HepG2 (cell line): ENCODE measurements around the gene CST1. TPM values are rescaled to one million over a fixed set of nuclear protein-coding genes. Genes with fewer than 3 reads are reported as not detected.

Experiments used
- ATAC-seq: fragments of 200-7000 bp; cut with Tn5 transposase; 3 replicates; pipeline ENCODE4 v1.9.1; 2020; ENCODE audit warnings: mild to moderate bottlenecking, moderate library complexity
- BruUV-seq: library from RNA; stranded (reverse); fragments of 400-500 nt; replicated peaks from 2 replicates; lab custom pipeline; 2021; lab: Mats Ljungman, UMichigan
- CTCF ChIA-PET: fragments of 300-600 bp; formaldehyde crosslinking; extraction: SDS; loops from one replicate; lab custom pipeline; 2021; ENCODE audit warnings: low total read pairs, inconsistent platforms, low intra/inter-chr PET ratio; lab: Yijun Ruan, JAX
- POLR2A ChIA-PET: fragments of 350-600 bp; sonication (Branson Sonifier 250); formaldehyde crosslinking; loops from one replicate; lab custom pipeline; 2020; ENCODE audit warnings: antibody characterized with exemption, inconsistent platforms; lab: Yijun Ruan, JAX
- DNase-seq: peaks from one replicate; pipeline ENCODE4 v3.0.0-alpha.2; 2015; ENCODE audit warnings: low spot score
- FAIRE-seq: peaks from 3 replicates; lab custom pipeline; 2011; peaks lifted over from hg19 to GRCh38; lab: Jason Lieb, UNC
- H2AFZ ChIP-seq: one replicate; pipeline ENCODE4 v1.6.1; 2011; ENCODE audit warnings: low read length, inconsistent platforms
- H3K27ac ChIP-seq: fragments of 300-600 bp; 3 replicates; pipeline ENCODE4 v1.8.0; 2011; ENCODE audit warnings: mixed run types, mild to moderate bottlenecking, mixed read lengths, low read length, inconsistent platforms; ENCODE audit not compliant: insufficient read depth; ENCODE audit errors: extremely low read length
- H3K27me3 ChIP-seq, 2 experiments: fragments of 200-600 bp in 1 of 2; 2 replicates in 1 of 2; 3 replicates in 1 of 2; pipeline versions ENCODE4 v1.6.0 to v1.8.0; 2011; ENCODE audit warnings: low read length in 2 of 2, mild to moderate bottlenecking in 2 of 2, moderate library complexity in 2 of 2, inconsistent platforms in 1 of 2; ENCODE audit not compliant: insufficient read depth in 2 of 2, control insufficient read depth in 1 of 2
- H3K36me3 ChIP-seq, 2 experiments: fragments of 200-600 bp in 1 of 2; replicated peaks in 1 of 2; 2 replicates in 1 of 2; 3 replicates in 1 of 2; pipeline versions ENCODE4 v1.5.1 to v1.8.0; 2011; ENCODE audit warnings: low read length in 2 of 2, inconsistent platforms in 1 of 2; ENCODE audit not compliant: insufficient read depth in 2 of 2, control insufficient read depth in 1 of 2
- H3K4me1 ChIP-seq: 2 replicates; pipeline ENCODE4 v1.5.1; 2012; ENCODE audit warnings: low read length, inconsistent platforms; ENCODE audit not compliant: insufficient read depth
- H3K4me2 ChIP-seq: 2 replicates; pipeline ENCODE4 v1.6.0; 2011; ENCODE audit warnings: low read depth, low read length, inconsistent platforms
- H3K4me3 ChIP-seq, 3 experiments: fragments of 200-600 bp in 1 of 3; sonication (generic), shearing (Covaris generic) in 1 of 3; replicated peaks in 1 of 3; 2 replicates each; pipeline ENCODE4 v1.5.1; 2011 to 2016; ENCODE audit warnings: low read length in 3 of 3, inconsistent platforms in 2 of 3, low read depth in 2 of 3, mild to moderate bottlenecking in 2 of 3, control low read depth in 1 of 3, mixed read lengths in 1 of 3; ENCODE audit not compliant: insufficient read depth in 1 of 3
- H3K79me2 ChIP-seq: one replicate; pipeline ENCODE4 v1.6.1; 2011; ENCODE audit warnings: low read length, inconsistent platforms; ENCODE audit not compliant: insufficient read depth
- H3K9ac ChIP-seq: 2 replicates; pipeline ENCODE4 v1.6.0; 2011; ENCODE audit warnings: mild to moderate bottlenecking, low read depth, low read length, inconsistent platforms; ENCODE audit not compliant: insufficient read depth
- H3K9me3 ChIP-seq: 2 replicates; pipeline ENCODE4 v1.5.1; 2012; ENCODE audit warnings: mild to moderate bottlenecking, low read length
- H4K20me1 ChIP-seq: 2 replicates; pipeline ENCODE4 v1.6.0; 2011; ENCODE audit warnings: inconsistent platforms, mild to moderate bottlenecking, low read length, moderate library complexity; ENCODE audit not compliant: insufficient read depth
- CEBPB ChIP-seq: IDR thresholded peaks from 2 replicates; pipeline ENCODE4 v1.6.1; 2011; ENCODE audit warnings: low read depth, low read length, improper control_type of control experiment, borderline replicate concordance
- HCFC1 ChIP-seq: fragments of 150-350 bp; IDR thresholded peaks from 2 replicates; pipeline ENCODE4 v1.6.1; 2014; ENCODE audit warnings: low read depth, low read length
- MYNN ChIP-seq: sonication (generic); formaldehyde crosslinking; IDR thresholded peaks from 2 replicates; pipeline ENCODE4 v1.4.0; 2020; ENCODE audit warnings: mild to moderate bottlenecking, low read depth, missing genetic modification reagents
- RBM39 ChIP-seq: fragments of 200-400 bp; formaldehyde crosslinking; IDR thresholded peaks from one replicate; pipeline ENCODE4 v1.6.1; 2018; ENCODE audit warnings: antibody characterized with exemption, mild to moderate bottlenecking, low read depth, low read length; ENCODE audit not compliant: poor library complexity, severe bottlenecking
- SP5 ChIP-seq: IDR thresholded peaks from 2 replicates; pipeline ENCODE4 v1.6.1; 2016; ENCODE audit warnings: low read depth, borderline replicate concordance
- ZMYM4 ChIP-seq: sonication (generic); formaldehyde crosslinking; IDR thresholded peaks from 2 replicates; pipeline ENCODE4 v1.8.1; 2023; ENCODE audit warnings: mild to moderate bottlenecking, missing genetic modification reagents
- ZNF234 ChIP-seq: sonication (generic); formaldehyde crosslinking; conservative IDR thresholded peaks from 2 replicates; pipeline ENCODE4 v1.5.1; 2020; ENCODE audit warnings: mild to moderate bottlenecking, missing genetic modification reagents
- ZNF253 ChIP-seq: sonication (generic); formaldehyde crosslinking; IDR thresholded peaks from 2 replicates; pipeline ENCODE4 v1.8.0; 2022; ENCODE audit warnings: mild to moderate bottlenecking, missing genetic modification reagents, borderline replicate concordance
- ZNF329 ChIP-seq: sonication (generic); formaldehyde crosslinking; IDR thresholded peaks from 2 replicates; pipeline ENCODE4 v1.9.0; 2021; ENCODE audit warnings: low read depth, mild to moderate bottlenecking, missing genetic modification reagents
- ZNF589 ChIP-seq: sonication (generic); formaldehyde crosslinking; conservative IDR thresholded peaks from 2 replicates; pipeline ENCODE4 v1.8.0; 2022; ENCODE audit warnings: mild to moderate bottlenecking, moderate library complexity, missing genetic modification reagents
- ZNF598 ChIP-seq: sonication (generic); formaldehyde crosslinking; IDR thresholded peaks from 2 replicates; pipeline ENCODE4 v1.5.1; 2020; ENCODE audit warnings: mild to moderate bottlenecking, missing genetic modification reagents, borderline replicate concordance
- WGBS: methylation state at CpG from one replicate; pipeline ENCODE4 v1.1.6; 2017; ENCODE audit warnings: low lambda C conversion rate; 5-methylcytosine and 5-hydroxymethylcytosine counted together
- in situ Hi-C: cut with HindIII; loops from 2 replicates; pipeline ENCODE4 v1.10.0; 2017; ENCODE audit warnings: low pct_unique_long_range_greater_than_20kb; ENCODE audit not compliant: extremely low pct_ligation_motif_present
- intact Hi-C: fragments of 100-400 bp; cut with micrococcal nuclease; formaldehyde crosslinking; loops from one replicate; pipeline ENCODE4 v1.10.0; 2022; ENCODE audit not compliant: unreplicated experiment
- polyA plus RNA-seq, 8 experiments: library from polyadenylated mRNA; depleted of rRNA in 3 of 8; stranded (reverse) in 7 of 8; unstranded in 1 of 8; fragments of >200 nt; fragmentation: Illumina TruSeq in 4 of 8; extraction: Trizol in 4 of 8; gene quantifications; 2 replicates each; pipeline versions ENCODE4 v1.2.1 to v1.2.3, GENCODE V29; 2011 to 2016; ENCODE audit warnings: low read depth in 4 of 8, missing spikeins in 1 of 8, mixed read lengths in 1 of 8; ENCODE audit not compliant: insufficient read depth in 1 of 8
- total RNA-seq, 5 experiments: library from RNA; depleted of rRNA; stranded (reverse); fragments of >200 nt; fragmentation: Illumina TruSeq; extraction: Trizol; gene quantifications; 2 replicates each; pipeline ENCODE4 v1.2.3, GENCODE V29; 2016; ENCODE audit warnings: low read depth in 1 of 5
- TF ChIP-seq, protein P1 (sequence below): sonication (generic); formaldehyde crosslinking; IDR thresholded peaks from 2 replicates; pipeline ENCODE4 v1.4.0; 2020; ENCODE audit warnings: missing genetic modification reagents
- TF ChIP-seq, protein P2 (sequence below): sonication (generic); formaldehyde crosslinking; IDR thresholded peaks from 2 replicates; pipeline ENCODE4 v1.4.0; 2020; ENCODE audit warnings: missing genetic modification reagents
- TF ChIP-seq, protein P3 (sequence below): IDR thresholded peaks from 2 replicates; pipeline ENCODE4 v1.6.1; 2016
- TF ChIP-seq, protein P4 (sequence below): sonication (generic); formaldehyde crosslinking; IDR thresholded peaks from 2 replicates; pipeline ENCODE4 v1.9.0; 2022; ENCODE audit warnings: missing genetic modification reagents, mild to moderate bottlenecking, borderline replicate concordance

Gene CST1
- total and polyA plus RNA-seq, 2 of the 13 experiments (the other 11 are each of a cell fraction or from before 2014, with no cell fraction given), result 0.09 TPM; not detected in 1

DNA sequence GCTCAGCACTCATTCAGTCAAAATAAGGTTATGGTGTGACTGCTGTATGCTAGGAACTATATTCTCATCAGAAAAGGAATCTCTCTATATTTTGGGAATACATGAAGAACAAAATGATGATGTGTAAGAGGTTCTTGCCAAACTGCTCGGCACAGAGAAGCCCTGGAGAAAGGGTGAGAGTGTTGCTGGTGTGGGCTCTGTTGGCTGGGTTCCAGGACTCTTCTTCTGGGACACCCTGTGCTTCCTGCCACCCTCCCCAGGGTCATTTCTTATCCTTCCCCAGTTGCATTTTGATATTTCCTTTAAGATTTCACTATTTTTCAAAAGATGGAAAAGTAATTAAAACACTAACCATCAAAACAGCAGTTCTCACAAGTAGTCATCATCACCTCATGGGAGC is 28.8 kb downstream of the CST1 start:
- no peak overlapping the region for H2AFZ ChIP-seq
- H3K36me3 ChIP-seq, result no peaks in the 10 kb centered on the region
- DNase-seq (no peak), ATAC-seq (no peak), FAIRE-seq (no peak)
- no TSS peak for BruUV-seq
- POLR2A ChIA-PET, result no interaction called here
- H3K9me3 ChIP-seq, result no peaks in the 10 kb centered on the region
- no peaks in the 10 kb centered on the region for H3K4me1 ChIP-seq
- no peak overlapping the region for H3K9ac ChIP-seq
- H3K27me3 ChIP-seq, result peaks cover 0 to 3% of the 10 kb centered on the region in 2 experiments; a peak in 2 of 5 replicates
- in situ Hi-C loops, result no loop called here
- intact Hi-C loops, result loop anchor here (5.0 kb wide), 2 partner anchors 55 to 280 kb away; no protein-coding TSS in a partner anchor
- no peaks in the 10 kb centered on the region for H3K79me2 ChIP-seq
- 0% methylated on average over 1 of the region's 1 CpG for WGBS
- H4K20me1 ChIP-seq, result no peaks in the 10 kb centered on the region
- no peak overlapping the region for H3K4me3 ChIP-seq
- no peak overlapping the region for H3K4me2 ChIP-seq
- no peak overlapping the region for H3K27ac ChIP-seq
- CTCF ChIA-PET, result no interaction called here
- TF ChIP-seq, protein P1, sequence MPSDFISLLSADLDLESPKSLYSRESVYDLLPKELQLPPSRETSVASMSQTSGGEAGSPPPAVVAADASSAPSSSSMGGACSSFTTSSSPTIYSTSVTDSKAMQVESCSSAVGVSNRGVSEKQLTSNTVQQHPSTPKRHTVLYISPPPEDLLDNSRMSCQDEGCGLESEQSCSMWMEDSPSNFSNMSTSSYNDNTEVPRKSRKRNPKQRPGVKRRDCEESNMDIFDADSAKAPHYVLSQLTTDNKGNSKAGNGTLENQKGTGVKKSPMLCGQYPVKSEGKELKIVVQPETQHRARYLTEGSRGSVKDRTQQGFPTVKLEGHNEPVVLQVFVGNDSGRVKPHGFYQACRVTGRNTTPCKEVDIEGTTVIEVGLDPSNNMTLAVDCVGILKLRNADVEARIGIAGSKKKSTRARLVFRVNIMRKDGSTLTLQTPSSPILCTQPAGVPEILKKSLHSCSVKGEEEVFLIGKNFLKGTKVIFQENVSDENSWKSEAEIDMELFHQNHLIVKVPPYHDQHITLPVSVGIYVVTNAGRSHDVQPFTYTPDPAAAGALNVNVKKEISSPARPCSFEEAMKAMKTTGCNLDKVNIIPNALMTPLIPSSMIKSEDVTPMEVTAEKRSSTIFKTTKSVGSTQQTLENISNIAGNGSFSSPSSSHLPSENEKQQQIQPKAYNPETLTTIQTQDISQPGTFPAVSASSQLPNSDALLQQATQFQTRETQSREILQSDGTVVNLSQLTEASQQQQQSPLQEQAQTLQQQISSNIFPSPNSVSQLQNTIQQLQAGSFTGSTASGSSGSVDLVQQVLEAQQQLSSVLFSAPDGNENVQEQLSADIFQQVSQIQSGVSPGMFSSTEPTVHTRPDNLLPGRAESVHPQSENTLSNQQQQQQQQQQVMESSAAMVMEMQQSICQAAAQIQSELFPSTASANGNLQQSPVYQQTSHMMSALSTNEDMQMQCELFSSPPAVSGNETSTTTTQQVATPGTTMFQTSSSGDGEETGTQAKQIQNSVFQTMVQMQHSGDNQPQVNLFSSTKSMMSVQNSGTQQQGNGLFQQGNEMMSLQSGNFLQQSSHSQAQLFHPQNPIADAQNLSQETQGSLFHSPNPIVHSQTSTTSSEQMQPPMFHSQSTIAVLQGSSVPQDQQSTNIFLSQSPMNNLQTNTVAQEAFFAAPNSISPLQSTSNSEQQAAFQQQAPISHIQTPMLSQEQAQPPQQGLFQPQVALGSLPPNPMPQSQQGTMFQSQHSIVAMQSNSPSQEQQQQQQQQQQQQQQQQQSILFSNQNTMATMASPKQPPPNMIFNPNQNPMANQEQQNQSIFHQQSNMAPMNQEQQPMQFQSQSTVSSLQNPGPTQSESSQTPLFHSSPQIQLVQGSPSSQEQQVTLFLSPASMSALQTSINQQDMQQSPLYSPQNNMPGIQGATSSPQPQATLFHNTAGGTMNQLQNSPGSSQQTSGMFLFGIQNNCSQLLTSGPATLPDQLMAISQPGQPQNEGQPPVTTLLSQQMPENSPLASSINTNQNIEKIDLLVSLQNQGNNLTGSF (CRISPR knock-in tag), result no peak
- TF ChIP-seq, protein P2, sequence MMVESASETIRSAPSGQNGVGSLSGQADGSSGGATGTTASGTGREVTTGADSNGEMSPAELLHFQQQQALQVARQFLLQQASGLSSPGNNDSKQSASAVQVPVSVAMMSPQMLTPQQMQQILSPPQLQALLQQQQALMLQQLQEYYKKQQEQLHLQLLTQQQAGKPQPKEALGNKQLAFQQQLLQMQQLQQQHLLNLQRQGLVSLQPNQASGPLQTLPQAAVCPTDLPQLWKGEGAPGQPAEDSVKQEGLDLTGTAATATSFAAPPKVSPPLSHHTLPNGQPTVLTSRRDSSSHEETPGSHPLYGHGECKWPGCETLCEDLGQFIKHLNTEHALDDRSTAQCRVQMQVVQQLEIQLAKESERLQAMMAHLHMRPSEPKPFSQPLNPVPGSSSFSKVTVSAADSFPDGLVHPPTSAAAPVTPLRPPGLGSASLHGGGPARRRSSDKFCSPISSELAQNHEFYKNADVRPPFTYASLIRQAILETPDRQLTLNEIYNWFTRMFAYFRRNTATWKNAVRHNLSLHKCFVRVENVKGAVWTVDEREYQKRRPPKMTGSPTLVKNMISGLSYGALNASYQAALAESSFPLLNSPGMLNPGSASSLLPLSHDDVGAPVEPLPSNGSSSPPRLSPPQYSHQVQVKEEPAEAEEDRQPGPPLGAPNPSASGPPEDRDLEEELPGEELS, result no peak
- no peak for TF ChIP-seq ZNF329 (CRISPR knock-in tag)
- no peak for TF ChIP-seq SP5 (CRISPR knock-in tag)
- TF ChIP-seq MYNN (CRISPR knock-in tag), result no peak
- TF ChIP-seq ZNF253 (CRISPR knock-in tag), result no peak
- no peak for TF ChIP-seq ZNF598
- no peak for TF ChIP-seq HCFC1
- no peak for TF ChIP-seq CEBPB
- no peak for TF ChIP-seq RBM39
- TF ChIP-seq ZNF589 (CRISPR knock-in tag), result no peak
- TF ChIP-seq, protein P3, sequence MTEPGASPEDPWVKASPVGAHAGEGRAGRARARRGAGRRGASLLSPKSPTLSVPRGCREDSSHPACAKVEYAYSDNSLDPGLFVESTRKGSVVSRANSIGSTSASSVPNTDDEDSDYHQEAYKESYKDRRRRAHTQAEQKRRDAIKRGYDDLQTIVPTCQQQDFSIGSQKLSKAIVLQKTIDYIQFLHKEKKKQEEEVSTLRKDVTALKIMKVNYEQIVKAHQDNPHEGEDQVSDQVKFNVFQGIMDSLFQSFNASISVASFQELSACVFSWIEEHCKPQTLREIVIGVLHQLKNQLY (CRISPR knock-in tag), result no peak
- TF ChIP-seq, protein P4, sequence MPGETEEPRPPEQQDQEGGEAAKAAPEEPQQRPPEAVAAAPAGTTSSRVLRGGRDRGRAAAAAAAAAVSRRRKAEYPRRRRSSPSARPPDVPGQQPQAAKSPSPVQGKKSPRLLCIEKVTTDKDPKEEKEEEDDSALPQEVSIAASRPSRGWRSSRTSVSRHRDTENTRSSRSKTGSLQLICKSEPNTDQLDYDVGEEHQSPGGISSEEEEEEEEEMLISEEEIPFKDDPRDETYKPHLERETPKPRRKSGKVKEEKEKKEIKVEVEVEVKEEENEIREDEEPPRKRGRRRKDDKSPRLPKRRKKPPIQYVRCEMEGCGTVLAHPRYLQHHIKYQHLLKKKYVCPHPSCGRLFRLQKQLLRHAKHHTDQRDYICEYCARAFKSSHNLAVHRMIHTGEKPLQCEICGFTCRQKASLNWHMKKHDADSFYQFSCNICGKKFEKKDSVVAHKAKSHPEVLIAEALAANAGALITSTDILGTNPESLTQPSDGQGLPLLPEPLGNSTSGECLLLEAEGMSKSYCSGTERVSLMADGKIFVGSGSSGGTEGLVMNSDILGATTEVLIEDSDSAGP, result no peak
- TF ChIP-seq ZMYM4 (CRISPR knock-in tag), result no peak
- TF ChIP-seq ZNF234 (CRISPR knock-in tag), result no peak
